H1 (cell line): ENCODE results near the gene PLCL1. TPM values are rescaled to one million over a fixed set of nuclear protein-coding genes. Genes with fewer than 3 reads are reported as not detected.

Experiments used
- CREB1 ChIP-seq: IDR thresholded peaks from 2 replicates; pipeline ENCODE4 v1.6.1; 2012; ENCODE audit warnings: inconsistent platforms
- EZH2 ChIP-seq: fragments of 200-600 bp; sonication (generic); IDR thresholded peaks from 2 replicates; pipeline ENCODE4 v1.7.1; 2012; ENCODE audit warnings: low read depth, mild to moderate bottlenecking, moderate library complexity, low read length, inconsistent platforms; ENCODE audit not compliant: severe bottlenecking
- POU5F1 ChIP-seq: IDR thresholded peaks from 2 replicates; pipeline ENCODE4 v1.6.1; 2011; ENCODE audit warnings: low read depth, mild to moderate bottlenecking, low read length, moderate library complexity
- TAF7 ChIP-seq: optimal IDR thresholded peaks from 2 replicates; pipeline ENCODE3; 2011; ENCODE audit warnings: low read depth, mild to moderate bottlenecking, inconsistent platforms, low read length, moderate library complexity, borderline replicate concordance
- polyA plus RNA-seq, 7 experiments: library from polyadenylated mRNA; depleted of rRNA in 3 of 7; stranded (reverse) in 5 of 7; unstranded in 2 of 7; fragments of >200 nt in 5 of 7; fragments of 200-250 nt in 2 of 7; gene quantifications; 1 replicate in 5 of 7; 2 replicates in 1 of 7; 4 replicates in 1 of 7; pipeline versions ENCODE4 v1.2.1 to v1.2.3, GENCODE V29; 2011 to 2013; ENCODE audit warnings: missing spikeins in 2 of 7, mixed read lengths in 2 of 7
- total RNA-seq: library from RNA; stranded (reverse); fragmentation: NEBNext Ultra II Directional; extraction: Animal tissue kit (Norgen Biotek cat#: 25700); gene quantifications from 2 replicates; pipeline ENCODE4 v1.2.1, GENCODE V29; 2021

PLCL1 gene
- total and polyA plus RNA-seq, 2 of the 8 experiments (the other 6 are each of a cell fraction or from before 2014, with no cell fraction given), result not detected

DNA sequence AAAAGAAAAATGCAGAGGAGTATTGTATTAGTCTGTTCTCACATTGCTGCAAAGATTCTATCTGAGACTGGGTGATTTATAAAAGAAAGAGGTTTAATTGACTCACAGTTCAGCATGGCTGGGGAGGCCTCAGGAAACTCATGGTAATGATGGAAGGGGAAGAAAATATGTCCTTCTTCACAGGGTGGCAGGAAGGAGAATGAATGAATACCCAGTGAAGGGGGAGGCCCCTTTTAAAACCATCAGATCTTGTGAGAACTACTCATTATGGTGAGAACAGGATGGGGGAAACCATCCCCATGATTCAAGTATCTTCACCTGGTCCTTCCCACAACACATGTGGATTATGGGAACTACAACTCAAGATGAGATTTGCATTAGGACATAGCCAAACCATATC, 9.1 kb upstream of the PLCL1 start (continued):
- no peak for TF ChIP-seq CREB1
- no peak for TF ChIP-seq POU5F1
- no peak for TF ChIP-seq EZH2
- TF ChIP-seq TAF7, result no peak
